Measurements from ENCODE around the gene CWH43. TPM values are rescaled to one million over a fixed set of nuclear protein-coding genes. Genes with fewer than 3 reads are reported as not detected.

The CWH43 gene
- total and polyA plus RNA-seq, 10 of the 15 experiments (the other 5 are each of a cell fraction or from before 2014, with no cell fraction given), result not detected

DNA sequence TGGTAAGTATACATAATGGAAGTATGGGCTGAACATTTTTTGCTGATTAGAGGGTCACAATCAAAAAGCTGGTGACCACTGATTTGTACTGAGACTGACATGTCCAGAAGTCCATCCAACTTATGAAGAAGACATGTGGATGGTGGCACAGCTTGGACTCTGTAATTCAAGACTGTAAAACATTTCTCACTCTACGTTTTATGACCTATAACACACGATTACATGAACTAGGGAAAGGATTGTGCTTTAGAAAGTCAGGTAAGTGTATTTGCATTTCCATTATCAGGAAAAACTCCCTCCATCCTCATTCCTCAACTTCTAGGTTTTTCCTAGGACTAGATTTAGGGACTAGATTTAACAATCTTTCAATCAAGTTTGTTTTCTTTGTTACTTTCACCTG is 49.0 kb upstream of the CWH43 start (continued):
- TF ChIP-seq CHD2 (IDR thresholded peaks at IDR 0.05; ENCODE audit: borderline replicate concordance, low read depth, low read length) (no peak), CEBPB (IDR thresholded peaks at IDR 0.05; ENCODE audit: borderline replicate concordance in 1 of 2, low read depth in 2 of 2, low read length in 2 of 2) (no peak)

DNA sequence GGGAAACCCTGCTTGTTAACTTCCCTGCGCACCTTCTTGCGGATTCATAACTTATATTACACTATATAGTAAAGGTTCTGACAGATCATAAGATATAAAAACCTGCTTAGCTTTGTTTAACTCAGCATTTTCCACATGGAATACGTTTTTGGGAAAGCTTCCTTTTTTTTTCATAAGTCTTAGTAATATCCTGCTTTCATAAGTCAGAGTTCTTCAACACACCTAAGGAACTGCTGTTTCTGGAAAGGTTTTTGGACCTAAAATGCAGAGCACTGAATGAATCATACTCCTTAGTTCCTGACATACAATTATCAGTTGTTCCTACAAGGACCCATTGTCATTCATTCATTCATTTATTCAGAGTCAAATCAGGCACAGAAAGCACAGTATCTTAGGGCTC is 47.2 kb upstream of the CWH43 start:
- POLR2A ChIA-PET, result no interaction called here
- 70% methylated on average over 3 of the region's 3 CpGs for WGBS (ENCODE audit: insufficient coverage, insufficient replicate concordance, low lambda C conversion rate, missing lambda C conversion rate)
- no TSS peak for BruUV-seq (replicated peaks)
- Histone ChIP-seq H3K4me3 (no peak overlapping the region), H2AFZ (ENCODE audit: control insufficient read depth, low read depth, low read length) (no peak overlapping the region), H4K20me1 (ENCODE audit: control insufficient read depth, insufficient read depth) (no peaks in the 10 kb centered on the region), H3K27me3 (replicated peaks in 1 of 2; ENCODE audit: control insufficient read depth in 2 of 2, insufficient read depth in 2 of 2, low read length in 1 of 2) (no peaks in the 10 kb centered on the region), H3K4me2 (ENCODE audit: control insufficient read depth, insufficient read depth) (no peak overlapping the region), H3K9ac (ENCODE audit: control insufficient read depth, insufficient read depth, low read length) (no peak overlapping the region), H3K4me1 (ENCODE audit: control insufficient read depth, insufficient read depth, low read length) (no peaks in the 10 kb centered on the region), H3K9me3 (replicated peaks; ENCODE audit: control insufficient read depth, insufficient read depth, low read length) (no peaks in the 10 kb centered on the region; the same call in 2 of the 3 replicates), H3K27ac (ENCODE audit: control insufficient read depth, insufficient read depth) (no peak overlapping the region), H3K36me3 (ENCODE audit: control insufficient read depth in 2 of 2, insufficient read depth in 2 of 2, low read length in 1 of 2) (no peaks in the 10 kb centered on the region), H3K79me2 (ENCODE audit: control insufficient read depth, insufficient read depth, low read length) (no peaks in the 10 kb centered on the region)
- FAIRE-seq (no peak), DNase-seq (ENCODE audit: low read depth, low spot score) (no peak), ATAC-seq (no peak)
- in situ Hi-C loops (cut with MboI) (no loop called here), intact Hi-C loops (cut with micrococcal nuclease; ENCODE audit: unreplicated experiment) (no loop called here)
- no peak for TF ChIP-seq RUNX3 (IDR thresholded peaks at IDR 0.05; ENCODE audit: low read length)
- no peak for TF ChIP-seq FOXK2 (IDR thresholded peaks at IDR 0.05)
- no peak for TF ChIP-seq RELA (IDR thresholded peaks at IDR 0.05; ENCODE audit: borderline replicate concordance, partially characterized antibody)
- TF ChIP-seq CBX5 (IDR thresholded peaks at IDR 0.05; ENCODE audit: low read depth), result no peak
- TF ChIP-seq SKIL (IDR thresholded peaks at IDR 0.05; ENCODE audit: low read depth, poor library complexity, severe bottlenecking), result no peak
- no peak for TF ChIP-seq EZH2 (IDR thresholded peaks at IDR 0.05; ENCODE audit: borderline replicate concordance, control insufficient read depth, low read depth, low read length)
- no peak for TF ChIP-seq PAX5 (IDR thresholded peaks at IDR 0.05; ENCODE audit: borderline replicate concordance, low read depth, low read length)
- TF ChIP-seq BCL11A (IDR thresholded peaks at IDR 0.05; ENCODE audit: low read depth, low read length), result no peak
- TF ChIP-seq SMC3 (IDR thresholded peaks at IDR 0.05; ENCODE audit: borderline replicate concordance, low read length), result no peak
- no peak for TF ChIP-seq ZZZ3 (IDR thresholded peaks at IDR 0.05; ENCODE audit: control insufficient read depth, insufficient read length, low read depth)
- TF ChIP-seq BMI1 (IDR thresholded peaks at IDR 0.05; ENCODE audit: borderline replicate concordance), result no peak
- CTCF ChIA-PET, result interaction anchor here (1.1 kb wide), 1 partner anchor 9 kb away, joined by 3 read pairs; no protein-coding TSS in a partner anchor
- RAD21 ChIA-PET (ENCODE audit: unreplicated experiment), result interaction anchor here (0.6 kb wide), 1 partner anchor 202 kb away, joined by 7 read pairs; no protein-coding TSS in a partner anchor
- SMC1A ChIA-PET (ENCODE audit: uncharacterized antibody, unreplicated experiment), result no interaction called here

Measured in GM12878 (cell line).